ENCODE measurements around the gene FBXO4.
A peak's percentile ranks its signal among the peaks of the same experiment; 100 is the strongest.

Gene FBXO4
- total RNA-seq: 7.6 to 15.6 (median 14.0) reads per million in 4 experiments

- DNase-seq: peak; percentile 73
Measured at GRCh38 chr5:41924872-41925554, at the start of gene FBXO4. TSS of gene FBXO4 (plus strand) at chr5:41925281. CDS start at chr5:41925310, 29 bp downstream.

- no peak for DNase-seq
Measured at GRCh38 chr5:41876678-41877077, 48.4 kb upstream of the FBXO4 start.

GRCh38 chr5:41877408-41877807 is 47.7 kb upstream of the FBXO4 start:
- DNase-seq: no peak

- DNase-seq: no peak
Measured at GRCh38 chr5:41878173-41878572, 46.9 kb upstream of the FBXO4 start.

- DNase-seq: no peak
Measured at GRCh38 chr5:41878643-41879478, 46.2 kb upstream of the FBXO4 start.

GRCh38 chr5:41882765-41883164 is 42.3 kb upstream of the FBXO4 start:
- no peak for DNase-seq

GRCh38 chr5:41883243-41883642 is 41.8 kb upstream of the FBXO4 start:
- DNase-seq: no peak

- DNase-seq: no peak
Measured at GRCh38 chr5:41883936-41884335, 41.1 kb upstream of the FBXO4 start.

- no peak for DNase-seq
Measured at GRCh38 chr5:41885286-41885685, 39.8 kb upstream of the FBXO4 start.

GRCh38 chr5:41891066-41891707 is 33.9 kb upstream of the FBXO4 start:
- no peak for DNase-seq

- DNase-seq: no peak
Measured at GRCh38 chr5:41892031-41892430, 33.0 kb upstream of the FBXO4 start.

GRCh38 chr5:41893074-41893851 is 31.8 kb upstream of the FBXO4 start:
- DNase-seq: no peak

GRCh38 chr5:41896230-41896629 is 28.9 kb upstream of the FBXO4 start:
- no peak for DNase-seq

GRCh38 chr5:41903382-41903891 is 21.6 kb upstream of the FBXO4 start:
- no peak for DNase-seq

GRCh38 chr5:41903892-41904799 is 20.9 kb upstream of the FBXO4 start, which contains the start of gene RIMOC1:
TSS of gene RIMOC1 (plus strand) at chr5:41904344. CDS start at chr5:41904368, 24 bp downstream.
- peak; percentile 95 for DNase-seq

- DNase-seq: no peak
Measured at GRCh38 chr5:41906151-41906550, 18.9 kb upstream of the FBXO4 start.

- no peak for DNase-seq
Measured at GRCh38 chr5:41908374-41909079, 16.6 kb upstream of the FBXO4 start.

- no peak for DNase-seq
Measured at GRCh38 chr5:41918105-41918504, 7.0 kb upstream of the FBXO4 start.

- no peak for DNase-seq
Measured at GRCh38 chr5:41921166-41921565, 3.9 kb upstream of the FBXO4 start.

- DNase-seq: no peak
Measured at GRCh38 chr5:41921874-41922273, 3.2 kb upstream of the FBXO4 start.

- no peak for DNase-seq
Measured at GRCh38 chr5:41924526-41924871, 582 bp upstream of the FBXO4 start.
